Right lobe of liver (tissue), 4 donors: ENCODE results near the gene ANTXR1.

Experiments
- POLR2A ChIP-seq: fragments of 450-650 bp; IDR thresholded peaks from one replicate; pipeline ENCODE4 v1.6.1; 2017; ENCODE audit warnings: antibody characterized with exemption, mild to moderate bottlenecking
- TF ChIP-seq, protein P1 (sequence below), 4 donors: fragments of 200-600 bp in 3 of 4; fragments of 450-650 bp in 1 of 4; IDR thresholded peaks; one replicate each; pipeline versions ENCODE4 v1.5.1 to v1.8.0; 2016 to 2022; ENCODE audit warnings: antibody characterized with exemption in 4 of 4, mild to moderate bottlenecking in 2 of 4
- donor health status: DM: no; HTN: no; CAD: no.
- donor health status: DM: no; HTN: no; CAD: no.
- donor health status: DM: no; HTN: yes; CAD: no.

DNA sequence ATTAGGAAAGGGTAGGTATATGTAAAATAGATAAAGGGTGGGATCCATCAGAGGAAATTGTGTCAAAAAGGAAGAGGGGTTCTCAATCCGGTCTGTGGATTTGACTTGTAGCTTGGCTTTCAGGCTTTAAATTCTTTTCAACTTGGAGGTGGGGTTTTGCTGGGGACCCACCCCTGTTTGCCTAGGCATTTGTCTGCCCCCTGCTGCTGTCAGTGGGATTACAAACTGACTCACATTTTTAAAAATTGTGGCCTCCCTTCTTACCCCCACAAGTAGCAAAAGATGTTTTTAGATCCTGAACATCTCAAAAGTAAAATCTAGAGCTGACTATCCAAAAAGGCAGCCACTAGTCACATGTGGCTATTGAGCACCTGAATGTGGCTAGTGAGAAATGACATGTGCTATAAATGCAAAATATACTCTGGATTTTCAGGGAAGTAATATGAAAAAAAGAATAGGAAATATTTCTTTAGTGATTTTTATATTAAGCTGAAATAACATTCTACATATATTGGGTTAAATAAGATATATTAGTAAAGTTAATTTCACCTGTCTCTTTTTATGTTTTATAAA lies 195.1 kb downstream of the ANTXR1 start:
- TF ChIP-seq, protein P1, sequence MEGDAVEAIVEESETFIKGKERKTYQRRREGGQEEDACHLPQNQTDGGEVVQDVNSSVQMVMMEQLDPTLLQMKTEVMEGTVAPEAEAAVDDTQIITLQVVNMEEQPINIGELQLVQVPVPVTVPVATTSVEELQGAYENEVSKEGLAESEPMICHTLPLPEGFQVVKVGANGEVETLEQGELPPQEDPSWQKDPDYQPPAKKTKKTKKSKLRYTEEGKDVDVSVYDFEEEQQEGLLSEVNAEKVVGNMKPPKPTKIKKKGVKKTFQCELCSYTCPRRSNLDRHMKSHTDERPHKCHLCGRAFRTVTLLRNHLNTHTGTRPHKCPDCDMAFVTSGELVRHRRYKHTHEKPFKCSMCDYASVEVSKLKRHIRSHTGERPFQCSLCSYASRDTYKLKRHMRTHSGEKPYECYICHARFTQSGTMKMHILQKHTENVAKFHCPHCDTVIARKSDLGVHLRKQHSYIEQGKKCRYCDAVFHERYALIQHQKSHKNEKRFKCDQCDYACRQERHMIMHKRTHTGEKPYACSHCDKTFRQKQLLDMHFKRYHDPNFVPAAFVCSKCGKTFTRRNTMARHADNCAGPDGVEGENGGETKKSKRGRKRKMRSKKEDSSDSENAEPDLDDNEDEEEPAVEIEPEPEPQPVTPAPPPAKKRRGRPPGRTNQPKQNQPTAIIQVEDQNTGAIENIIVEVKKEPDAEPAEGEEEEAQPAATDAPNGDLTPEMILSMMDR (IDR thresholded peaks at IDR 0.05): no peak
- TF ChIP-seq POLR2A: no peak
